ENCODE data around the gene DHDDS. TPM values are rescaled to one million over a fixed set of nuclear protein-coding genes. Genes with fewer than 3 reads are reported as not detected.
A peak's percentile ranks its signal among the peaks of the same experiment; 100 is the strongest.
"Not testable (repeated sequence)": the region's sequence is repeated elsewhere in the genome, so short reads cannot be mapped to it uniquely, and the experiment has no call there.

The DHDDS gene, protein sequence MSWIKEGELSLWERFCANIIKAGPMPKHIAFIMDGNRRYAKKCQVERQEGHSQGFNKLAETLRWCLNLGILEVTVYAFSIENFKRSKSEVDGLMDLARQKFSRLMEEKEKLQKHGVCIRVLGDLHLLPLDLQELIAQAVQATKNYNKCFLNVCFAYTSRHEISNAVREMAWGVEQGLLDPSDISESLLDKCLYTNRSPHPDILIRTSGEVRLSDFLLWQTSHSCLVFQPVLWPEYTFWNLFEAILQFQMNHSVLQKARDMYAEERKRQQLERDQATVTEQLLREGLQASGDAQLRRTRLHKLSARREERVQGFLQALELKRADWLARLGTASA
- total RNA-seq, result 10 to 100 TPM; 49.7 to 52.3 TPM

DNA sequence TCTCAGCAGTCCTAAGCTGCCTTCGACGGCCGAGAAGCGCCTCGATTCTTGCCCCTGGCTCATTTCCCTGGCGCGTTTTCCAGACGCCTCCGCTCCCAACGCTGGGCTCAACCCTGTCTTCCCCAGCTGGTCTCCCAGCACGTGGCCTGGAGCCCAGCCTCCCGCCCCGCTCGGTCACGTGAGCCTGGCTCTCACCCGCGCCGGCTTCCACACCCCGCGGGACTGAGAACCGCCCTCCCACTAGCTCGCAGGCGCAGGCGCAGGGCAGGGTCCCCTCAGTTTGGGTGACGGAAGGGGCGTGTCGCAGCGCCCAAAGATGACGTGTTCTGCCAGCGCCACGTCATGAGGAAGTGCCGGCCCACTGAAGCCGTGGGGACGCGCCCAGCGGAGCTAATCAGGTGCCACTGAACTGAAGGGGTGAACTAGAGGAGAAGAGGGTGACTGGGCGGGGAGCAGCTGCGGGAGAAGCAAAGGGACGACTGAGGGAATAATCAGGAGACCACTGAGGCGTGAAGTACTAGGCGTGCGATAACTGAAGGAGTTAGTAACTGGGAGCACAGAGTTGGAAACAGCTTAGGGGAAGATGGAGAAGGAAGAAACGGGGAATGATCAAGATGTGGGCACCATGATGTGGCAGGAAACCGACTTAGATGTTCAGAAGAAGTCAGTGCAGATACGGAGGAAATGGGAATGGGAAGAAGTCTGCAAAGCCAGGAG lies at the start of gene DHDDS:
Gene DHDDS (plus strand): TSS at position 343 of the 717 bp plus-strand sequence. CDS start 625 bp downstream, outside the sequence.
- peak within 1 kb of the TSS; percentile 98 for H3K4me3 Mint-ChIP-seq
- peak within 1 kb of the TSS; percentile 92 for H3K27ac Mint-ChIP-seq
- H3K36me3 Mint-ChIP-seq (ENCODE audit: low read depth), result peaks cover 9% of the 10 kb centered on the region
- peak; percentile 99 for DNase-seq
- CTCF ChIA-PET, result interaction anchor here (0.6 to 3.1 kb wide), 16 partner anchors 11 to 876 kb away, joined by 3 to 30 read pairs (median 3); partner anchors contain the start of genes CEP85 and HMGN2
- POLR2A ChIA-PET, result interaction anchor here (0.8 to 3.2 kb wide), 21 partner anchors 12 to 527 kb away, joined by 3 to 50 read pairs (median 5); partner anchors contain the start of genes CD52, CEP85, HMGN2 and PAFAH2
- peaks cover 4% of the 10 kb centered on the region for H3K27me3 Mint-ChIP-seq
- peaks cover 24% of the 10 kb centered on the region for H3K4me1 Mint-ChIP-seq
- H3K9me3 Mint-ChIP-seq, result no peaks in the 10 kb centered on the region

DNA sequence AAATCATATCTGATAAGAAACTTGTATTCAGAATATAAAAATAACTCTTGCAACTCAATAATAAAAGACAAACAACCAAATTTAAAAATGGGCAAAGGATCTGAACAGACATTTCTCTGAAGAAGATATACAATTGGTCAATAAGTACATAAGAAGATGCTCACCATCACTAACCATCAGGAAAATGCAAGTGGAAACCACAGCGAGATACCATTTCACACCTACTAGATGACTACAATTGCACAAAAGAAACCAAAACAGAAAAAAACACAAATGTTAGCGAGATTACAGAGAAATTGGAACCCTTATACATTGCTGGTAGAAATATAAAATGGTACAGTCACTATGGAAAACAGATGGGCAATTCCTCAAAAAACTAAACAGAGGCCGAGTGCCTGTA lies 48.0 kb upstream of the DHDDS start:
- Mint-ChIP-seq H3K27ac (peak overlapping the region; percentile 53), H3K4me1 (peaks cover 57% of the 10 kb centered on the region), H3K9me3 (no peaks in the 10 kb centered on the region), H3K27me3 (no peaks in the 10 kb centered on the region), H3K36me3 (ENCODE audit: low read depth) (no peaks in the 10 kb centered on the region), H3K4me3 (peak overlapping the region; percentile 5)
- CTCF ChIA-PET, result interaction anchor here (1.0 kb wide), 1 partner anchor 20 kb away, joined by 3 read pairs; no protein-coding TSS in a partner anchor
- POLR2A ChIA-PET, result no interaction called here
- DNase-seq, result no peak

DNA sequence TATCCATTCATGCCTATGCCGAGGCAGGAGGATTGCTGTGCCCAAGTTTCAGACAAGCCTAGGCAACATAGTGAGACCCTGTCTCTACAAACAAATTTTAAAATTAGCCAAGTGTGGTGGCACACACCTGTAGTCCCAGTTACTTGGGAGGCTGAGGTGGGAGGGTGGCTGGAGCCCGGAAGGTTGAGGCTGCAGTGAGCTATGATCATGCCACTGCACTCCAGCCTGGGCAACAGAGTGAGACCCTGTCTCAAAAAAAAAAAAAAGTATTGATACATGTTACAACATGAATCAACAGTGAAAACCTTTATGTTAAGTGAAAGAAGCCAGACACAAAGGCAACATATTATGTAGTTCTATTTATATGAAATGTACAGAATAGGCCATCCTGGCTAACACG lies 47.1 kb upstream of the DHDDS start:
- H3K36me3 Mint-ChIP-seq (ENCODE audit: low read depth); H3K4me3 Mint-ChIP-seq; POLR2A ChIA-PET; DNase-seq; H3K9me3 Mint-ChIP-seq; H3K27ac Mint-ChIP-seq; H3K27me3 Mint-ChIP-seq: not testable (repeated sequence)
- peaks cover 60% of the 10 kb centered on the region for H3K4me1 Mint-ChIP-seq
- CTCF ChIA-PET, result interaction anchor here (0.6 to 1.8 kb wide), 3 partner anchors 60 to 109 kb away, joined by 3 to 7 read pairs (median 5); no protein-coding TSS in a partner anchor

DNA sequence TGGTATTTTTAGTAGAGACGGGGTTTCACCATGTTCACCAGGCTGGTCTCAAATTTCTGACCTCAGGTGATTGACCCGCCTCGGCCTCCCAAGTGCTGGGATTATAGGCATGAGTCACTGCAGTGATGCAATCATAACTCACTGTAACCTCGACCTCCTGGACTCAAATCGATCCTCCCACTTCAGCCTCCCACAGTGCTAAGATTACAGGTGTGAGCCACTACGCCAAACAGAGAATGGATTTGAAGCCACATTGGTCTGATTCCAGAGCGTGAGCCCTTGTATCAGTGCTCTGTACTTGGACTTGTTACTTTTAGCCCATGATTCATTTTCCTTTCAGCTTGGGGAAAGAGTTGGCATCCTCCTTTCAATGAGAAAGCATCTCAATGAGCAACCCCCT lies 44.7 kb upstream of the DHDDS start:
- Mint-ChIP-seq H3K9me3 (no peaks in the 10 kb centered on the region), H3K4me1 (peaks cover 66% of the 10 kb centered on the region), H3K27ac (no peak overlapping the region), H3K27me3 (peaks cover 2% of the 10 kb centered on the region), H3K36me3 (ENCODE audit: low read depth) (no peaks in the 10 kb centered on the region), H3K4me3 (no peak overlapping the region)
- ChIA-PET POLR2A (interaction anchor here (3.5 kb wide), 1 partner anchor 10 kb away, joined by 18 read pairs; no protein-coding TSS in a partner anchor), CTCF (interaction anchor here (0.7 to 0.9 kb wide), 2 partner anchors 25 to 153 kb away, joined by 3 to 4 read pairs; partner anchors contain the start of gene CEP85)
- DNase-seq, result no peak

DNA sequence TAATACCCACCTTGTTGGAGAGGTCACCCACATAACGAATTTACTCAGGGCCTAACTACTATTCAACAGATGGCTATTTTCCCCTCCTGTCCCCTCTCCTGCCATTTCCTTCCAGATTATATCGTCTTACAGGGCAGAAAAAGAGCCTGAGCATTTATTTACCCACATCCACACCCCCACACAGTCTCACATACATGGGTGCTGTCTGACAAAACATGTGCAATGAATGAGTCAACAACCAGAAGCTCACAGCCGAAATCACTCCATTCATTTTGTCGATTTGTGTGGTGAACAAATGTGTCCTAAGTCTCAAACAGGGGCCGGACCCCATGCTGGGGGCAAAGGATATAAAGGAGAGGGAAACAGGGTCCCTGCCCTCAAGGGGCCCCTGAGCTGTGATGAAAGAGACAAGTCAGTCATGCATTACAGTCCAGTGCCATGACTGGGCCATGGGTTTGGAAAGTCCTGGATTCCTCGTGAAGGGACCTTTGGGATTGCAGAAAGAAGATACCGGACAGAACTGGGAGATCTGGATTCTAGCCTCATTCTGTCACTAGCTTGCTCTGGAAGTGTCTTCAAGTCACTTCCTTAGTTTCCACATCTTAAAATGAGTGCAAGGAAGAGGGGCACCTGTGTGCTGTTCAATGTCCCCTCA lies 43.2 kb upstream of the DHDDS start:
- Mint-ChIP-seq H3K4me1 (peaks cover 62% of the 10 kb centered on the region), H3K27ac (no peak overlapping the region), H3K27me3 (peaks cover 7% of the 10 kb centered on the region), H3K36me3 (ENCODE audit: low read depth) (no peaks in the 10 kb centered on the region), H3K9me3 (no peaks in the 10 kb centered on the region), H3K4me3 (no peak overlapping the region)
- POLR2A ChIA-PET, result interaction anchor here (0.9 to 3.5 kb wide), 5 partner anchors 9 to 109 kb away, joined by 3 to 18 read pairs (median 3); partner anchors contain the start of gene SH3BGRL3
- DNase-seq, result no peak
- CTCF ChIA-PET, result interaction anchor here (0.5 to 1.8 kb wide), 10 partner anchors 11 to 104 kb away, joined by 3 to 9 read pairs (median 4); no protein-coding TSS in a partner anchor

DNA sequence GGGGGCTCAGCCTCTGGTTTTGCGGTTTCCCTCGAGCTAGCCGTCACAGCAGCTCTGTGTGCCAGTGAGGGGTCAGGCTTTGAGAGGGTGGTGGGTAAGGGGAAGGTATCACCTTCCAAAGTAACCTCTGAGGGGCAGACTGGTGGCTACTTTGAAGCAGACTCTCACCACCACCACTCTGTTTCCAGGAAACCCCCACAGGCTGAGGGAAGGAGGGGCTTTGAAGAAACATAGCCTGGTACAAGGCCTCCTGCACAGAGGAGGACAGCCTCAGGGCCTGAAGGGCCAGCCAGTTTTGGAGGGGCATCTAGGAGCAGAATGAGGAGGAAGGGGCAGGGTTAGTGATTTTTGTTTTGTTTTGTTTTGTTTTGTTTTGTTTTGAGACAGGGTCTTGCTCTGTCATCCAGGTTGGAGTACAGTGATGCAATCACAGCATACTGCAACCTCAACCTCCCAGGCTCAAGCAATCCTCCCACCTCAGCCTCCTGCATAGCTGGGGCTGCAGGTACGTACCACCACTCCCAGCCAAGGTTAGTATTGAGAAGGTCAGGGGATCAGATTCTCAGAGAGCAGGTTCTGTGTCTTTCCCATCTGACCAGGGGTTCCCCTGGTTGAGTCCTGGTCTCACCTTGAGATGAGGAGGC lies 42.4 kb upstream of the DHDDS start:
- Mint-ChIP-seq H3K9me3 (no peaks in the 10 kb centered on the region), H3K36me3 (ENCODE audit: low read depth) (no peaks in the 10 kb centered on the region), H3K4me1 (peaks cover 54% of the 10 kb centered on the region), H3K4me3 (no peak overlapping the region), H3K27me3 (peaks cover 7% of the 10 kb centered on the region), H3K27ac (peak overlapping the region; percentile 55)
- POLR2A ChIA-PET, result interaction anchor here (0.6 to 3.5 kb wide), 5 partner anchors 10 to 102 kb away, joined by 3 to 18 read pairs (median 5); no protein-coding TSS in a partner anchor
- DNase-seq, result no peak
- CTCF ChIA-PET, result interaction anchor here (1.1 to 3.2 kb wide), 11 partner anchors 11 to 114 kb away, joined by 4 to 31 read pairs (median 9); partner anchors contain the start of genes CD52 and UBXN11

DNA sequence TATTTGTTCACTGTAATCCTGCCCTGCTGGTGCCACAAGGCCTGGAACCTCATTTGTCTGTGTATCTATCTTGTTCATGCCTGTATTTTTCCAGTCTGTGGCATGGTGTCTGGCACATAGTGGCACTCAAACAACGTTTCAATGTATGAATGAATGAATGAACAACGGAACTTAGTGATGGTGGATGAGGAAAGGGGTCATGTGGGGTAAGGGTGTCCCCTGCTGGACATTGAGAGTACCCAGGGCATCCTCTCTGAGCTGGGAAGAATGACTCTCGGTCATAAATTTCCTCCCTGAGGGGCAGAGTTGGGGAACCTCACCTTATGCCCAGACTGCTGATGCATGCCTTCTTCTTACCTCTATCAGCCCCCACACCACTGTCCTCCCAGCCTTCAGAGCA lies 40.7 kb upstream of the DHDDS start:
- Mint-ChIP-seq H3K4me1 (peaks cover 43% of the 10 kb centered on the region), H3K27me3 (peaks cover 7% of the 10 kb centered on the region), H3K36me3 (ENCODE audit: low read depth) (no peaks in the 10 kb centered on the region), H3K4me3 (no peak overlapping the region), H3K9me3 (no peaks in the 10 kb centered on the region), H3K27ac (no peak overlapping the region)
- ChIA-PET CTCF (interaction anchor here (0.6 to 3.2 kb wide), 32 partner anchors 9 to 268 kb away, joined by 3 to 31 read pairs (median 6); partner anchors contain the start of genes CD52, CEP85, SH3BGRL3 and UBXN11), POLR2A (interaction anchor here (0.9 to 2.2 kb wide), 14 partner anchors 13 to 222 kb away, joined by 3 to 12 read pairs (median 5); partner anchors contain the start of genes SH3BGRL3 and ZNF593)
- peak; percentile 74 for DNase-seq

DNA sequence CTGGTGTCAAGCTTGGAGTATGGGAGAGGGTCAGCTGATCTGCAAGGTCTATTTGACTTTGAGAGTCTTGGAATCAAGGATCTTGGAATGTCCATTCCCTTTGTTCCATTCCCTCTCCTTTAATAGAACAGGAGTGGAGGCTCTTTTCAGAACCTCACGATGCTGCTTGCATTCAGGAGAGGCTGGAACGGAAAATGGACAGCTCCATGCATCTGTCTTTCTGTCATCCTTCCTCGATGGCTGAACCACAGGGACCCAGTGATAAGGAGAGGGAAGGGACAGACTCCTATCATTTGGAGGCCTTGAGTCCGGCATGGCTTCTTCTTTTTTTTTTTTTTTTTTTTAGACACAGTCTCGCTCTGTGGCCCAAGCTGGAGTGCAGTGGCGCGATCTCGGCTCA lies 36.4 kb upstream of the DHDDS start:
- Mint-ChIP-seq H3K36me3 (ENCODE audit: low read depth) (no peaks in the 10 kb centered on the region), H3K4me3 (no peak overlapping the region), H3K27me3 (peaks cover 10% of the 10 kb centered on the region), H3K9me3 (no peaks in the 10 kb centered on the region), H3K27ac (no peak overlapping the region), H3K4me1 (peaks cover 17% of the 10 kb centered on the region)
- ChIA-PET POLR2A (interaction anchor here (1.3 to 1.6 kb wide), 2 partner anchors 33 to 108 kb away, joined by 4 to 5 read pairs; no protein-coding TSS in a partner anchor), CTCF (interaction anchor here (0.6 to 5.0 kb wide), 16 partner anchors 10 to 226 kb away, joined by 3 to 44 read pairs (median 4); partner anchors contain the start of genes CEP85, DHDDS and ZNF593)
- no peak for DNase-seq

DNA sequence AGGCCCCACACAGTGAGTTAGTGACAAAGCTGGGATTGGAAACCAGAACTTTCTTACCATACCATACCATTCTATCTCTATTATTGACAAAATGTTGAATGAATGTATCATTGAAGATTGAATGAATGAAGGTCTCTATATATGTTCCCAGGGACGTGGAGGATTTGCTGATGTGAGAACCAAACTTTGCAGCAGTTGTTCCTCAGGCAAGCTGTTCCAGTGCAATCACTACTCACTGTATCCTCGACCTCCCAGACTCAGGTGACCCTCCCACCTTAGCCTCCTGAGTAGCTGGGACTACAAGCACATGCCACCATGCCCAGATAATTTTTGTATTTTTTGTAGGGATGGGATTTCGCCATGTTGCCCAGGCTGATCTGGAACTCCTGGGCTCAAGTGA lies 33.1 kb upstream of the DHDDS start:
- Mint-ChIP-seq H3K27me3 (peaks cover 19% of the 10 kb centered on the region), H3K36me3 (ENCODE audit: low read depth) (no peaks in the 10 kb centered on the region), H3K9me3 (no peaks in the 10 kb centered on the region), H3K4me3 (no peak overlapping the region), H3K4me1 (peaks cover 4% of the 10 kb centered on the region), H3K27ac (no peak overlapping the region)
- DNase-seq, result no peak
- ChIA-PET POLR2A (interaction anchor here (0.8 kb wide), 1 partner anchor 9 kb away, joined by 3 read pairs; no protein-coding TSS in a partner anchor), CTCF (interaction anchor here (0.7 to 2.7 kb wide), 6 partner anchors 8 to 46 kb away, joined by 3 to 14 read pairs (median 4); no protein-coding TSS in a partner anchor)

DNA sequence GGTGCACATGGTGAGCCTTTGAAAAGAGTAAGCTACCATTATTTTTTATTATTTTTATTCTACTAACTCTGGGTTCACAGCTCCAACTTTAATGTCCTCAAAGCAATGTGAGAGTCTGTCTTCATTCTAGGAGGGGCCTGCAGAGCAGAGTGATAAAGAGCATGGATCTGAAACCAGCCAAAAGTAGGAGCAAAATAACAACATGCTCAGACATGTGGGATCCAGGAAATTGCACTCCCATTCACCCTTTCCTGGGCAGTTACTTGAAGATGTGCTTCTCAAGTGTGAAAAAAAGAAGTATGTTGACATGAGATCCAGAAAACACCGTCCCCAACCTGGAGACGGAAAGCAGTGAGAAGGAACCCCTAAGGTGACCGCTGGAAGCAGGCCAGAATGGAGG lies 30.2 kb upstream of the DHDDS start:
- Mint-ChIP-seq H3K4me1 (no peaks in the 10 kb centered on the region), H3K4me3 (no peak overlapping the region), H3K36me3 (ENCODE audit: low read depth) (no peaks in the 10 kb centered on the region), H3K27me3 (peaks cover 29% of the 10 kb centered on the region), H3K9me3 (no peaks in the 10 kb centered on the region), H3K27ac (no peak overlapping the region)
- ChIA-PET POLR2A (no interaction called here), CTCF (interaction anchor here (0.9 to 2.0 kb wide), 3 partner anchors 14 to 38 kb away, joined by 3 to 13 read pairs (median 7); no protein-coding TSS in a partner anchor)
- no peak for DNase-seq

DNA sequence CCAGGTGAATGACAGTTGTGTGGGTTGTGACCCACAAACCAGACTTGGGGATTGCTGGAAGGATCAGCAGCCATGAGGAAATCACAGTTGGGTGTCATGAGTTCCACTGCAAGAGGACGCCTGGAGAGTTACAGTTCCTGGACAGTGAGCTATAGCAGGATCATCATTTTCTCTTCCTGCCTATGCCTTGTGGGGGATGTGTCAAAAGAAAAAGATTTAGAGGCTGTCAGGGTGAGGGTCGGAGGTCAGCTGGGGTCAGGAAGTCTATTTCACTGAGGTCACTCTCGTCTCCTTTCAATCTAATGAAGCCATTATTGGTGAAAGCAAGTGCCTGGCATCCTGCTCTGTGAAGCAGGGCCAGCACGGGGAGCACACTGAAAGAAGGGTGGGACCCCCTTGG lies 28.5 kb upstream of the DHDDS start:
- Mint-ChIP-seq H3K27ac (no peak overlapping the region), H3K9me3 (no peaks in the 10 kb centered on the region), H3K4me1 (peaks cover 3% of the 10 kb centered on the region), H3K27me3 (peaks cover 32% of the 10 kb centered on the region), H3K4me3 (no peak overlapping the region), H3K36me3 (ENCODE audit: low read depth) (no peaks in the 10 kb centered on the region)
- CTCF ChIA-PET, result interaction anchor here (5.8 kb wide), 1 partner anchor 13 kb away, joined by 39 read pairs; no protein-coding TSS in a partner anchor
- POLR2A ChIA-PET, result interaction anchor here (0.9 kb wide), 1 partner anchor 68 kb away, joined by 3 read pairs; the partner anchor contains the start of gene HMGN2
- DNase-seq, result no peak

Data from activated CD4-positive, alpha-beta memory T cell treated with anti-CD3 and anti-CD28 coated beads, Interleukin-2, amount 10 ng/mL, durations not matched to agents 7 days and 5 days (primary cell).